NK-92 (cell line): ENCODE data around the gene KLF7.

Experiments
- DNase-seq: peaks from one replicate; lab custom pipeline; 2025; ENCODE audit not compliant: unreplicated experiment; lab: John Stamatoyannopoulos, UW

Gene KLF7

GRCh38 chr2:207167099-207167923 is 1.6 kb upstream of the KLF7 start:
- DNase-seq, result no peak

GRCh38 chr2:207166349-207167098 is 776 bp upstream of the KLF7 start:
- no peak for DNase-seq

- peak; percentile 82 for DNase-seq
These were observed 246 bp upstream of the KLF7 start for GRCh38 chr2:207166039-207166348.

- DNase-seq, result no peak
These were observed 1.5 kb downstream of the KLF7 start for GRCh38 chr2:207164006-207164831.

- DNase-seq, result no peak
These were observed 2.1 kb downstream of the KLF7 start for GRCh38 chr2:207163756-207164005.

- no peak for DNase-seq
These were observed 2.5 kb downstream of the KLF7 start for GRCh38 chr2:207163053-207163755.

- DNase-seq, result no peak
These were observed 3.4 kb downstream of the KLF7 start for GRCh38 chr2:207162316-207162715.

- no peak for DNase-seq
These were observed 4.3 kb downstream of the KLF7 start for GRCh38 chr2:207161247-207162123.

- DNase-seq, result no peak
These were observed 5.6 kb downstream of the KLF7 start for GRCh38 chr2:207160115-207160514.

- no peak for DNase-seq
These were observed 6.7 kb downstream of the KLF7 start for GRCh38 chr2:207159002-207159401.

GRCh38 chr2:207157731-207158130 is 8.0 kb downstream of the KLF7 start:
- DNase-seq, result no peak

GRCh38 chr2:207157162-207157481 is 8.6 kb downstream of the KLF7 start:
- no peak for DNase-seq

- DNase-seq, result no peak
These were observed 9.1 kb downstream of the KLF7 start for GRCh38 chr2:207156451-207157161.

GRCh38 chr2:207155516-207156444 is 10.0 kb downstream of the KLF7 start:
- DNase-seq, result no peak

GRCh38 chr2:207154556-207155510 is 10.9 kb downstream of the KLF7 start:
- no peak for DNase-seq

- no peak for DNase-seq
These were observed 12.3 kb downstream of the KLF7 start for GRCh38 chr2:207153266-207153975.

GRCh38 chr2:207151048-207151447 is 14.7 kb downstream of the KLF7 start:
- no peak for DNase-seq
